ENCODE measurements around the gene ZNF432. TPM values are rescaled to one million over a fixed set of nuclear protein-coding genes. Genes with fewer than 3 reads are reported as not detected.

The ZNF432 gene
- total and polyA plus RNA-seq, 2 of the 13 experiments (the other 11 are each of a cell fraction or from before 2014, with no cell fraction given): 4.1 to 8.7 TPM

DNA sequence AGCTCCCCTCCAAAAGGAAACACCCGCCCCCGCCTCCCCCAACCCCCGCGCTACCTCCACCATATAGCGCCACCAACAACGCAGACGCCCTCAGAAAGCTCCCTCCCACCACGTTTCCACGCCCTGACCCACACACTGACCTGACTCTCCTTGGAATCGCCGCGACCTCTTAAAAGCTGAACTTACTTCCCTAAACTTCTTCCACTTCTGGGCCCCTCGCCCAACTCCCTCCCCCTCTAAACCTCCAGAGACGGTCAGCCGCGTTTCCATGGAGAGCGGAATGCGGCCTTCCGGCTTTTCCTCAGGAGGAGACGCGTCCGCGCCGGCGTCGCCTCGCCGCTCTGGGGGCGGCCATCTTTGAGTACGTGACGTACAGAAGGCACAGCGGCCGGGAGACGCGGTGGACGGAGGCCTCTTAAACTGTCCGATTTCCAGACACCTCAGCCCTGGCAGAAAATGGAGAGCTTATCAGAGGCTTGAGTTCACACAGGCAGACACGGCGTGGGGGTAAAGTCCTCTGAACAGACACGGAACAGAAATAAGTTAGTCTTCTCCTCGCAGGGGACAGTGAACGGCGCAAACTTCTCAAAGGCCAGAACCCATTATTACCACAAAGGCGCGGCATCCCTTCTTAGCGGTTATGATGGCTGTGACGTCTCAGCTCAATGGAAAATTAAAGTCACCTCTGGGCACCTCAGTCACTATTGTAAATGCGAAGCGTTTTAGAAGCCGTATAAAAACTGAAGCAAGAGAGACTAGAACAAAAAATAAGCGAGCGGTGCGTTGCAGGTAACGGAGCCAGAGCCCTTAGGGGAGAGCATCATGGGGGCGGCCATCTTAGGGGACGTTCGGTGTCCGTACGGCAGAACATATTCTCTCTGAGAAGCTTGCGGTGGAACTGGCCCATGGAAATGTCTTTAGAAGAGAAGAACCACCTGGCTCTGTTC lies at the start of gene ZNF432 (continued):
- TF ChIP-seq KLF9 (CRISPR knock-in tag; IDR thresholded peaks at IDR 0.05; ENCODE audit: low read depth) (0 out of 2 replicates have a peak, but pooled peaks have one; percentile 10), RNF2 (conservative IDR thresholded peaks at IDR 0.05; ENCODE audit: low read depth) (no peak), ZNF205 (CRISPR knock-in tag; IDR thresholded peaks at IDR 0.05) (0 out of 2 replicates have a peak, but pooled peaks have one; percentile 50), MED1 (CRISPR knock-in tag; IDR thresholded peaks at IDR 0.05) (peak; percentile 33; the same call in 1 of the 2 replicates), BORCS8-MEF2B (CRISPR knock-in tag; IDR thresholded peaks at IDR 0.05) (peak; percentile 38; the same call in 1 of the 2 replicates), CREM (IDR thresholded peaks at IDR 0.05) (peak; percentile 88), CREM (CRISPR knock-in tag; IDR thresholded peaks at IDR 0.05) (no peak), POLR2G (IDR thresholded peaks at IDR 0.05; ENCODE audit: low read depth, low read length) (peak; percentile 83), ZNF652 (CRISPR knock-in tag; IDR thresholded peaks at IDR 0.05; ENCODE audit: borderline replicate concordance, low read depth) (no peak), POLR2AphosphoS5 (IDR thresholded peaks at IDR 0.05; ENCODE audit: low read depth, low read length) (peak; percentile 56), ZNF792 (CRISPR knock-in tag; IDR thresholded peaks at IDR 0.05) (peak; percentile 71; the same call in 1 of the 2 replicates), BRD4 (CRISPR knock-in tag; IDR thresholded peaks at IDR 0.05) (0 out of 2 replicates have a peak, but pooled peaks have one; percentile 30), CENPT (CRISPR knock-in tag; IDR thresholded peaks at IDR 0.05; ENCODE audit: low read depth) (no peak), IRF2 (CRISPR knock-in tag; IDR thresholded peaks at IDR 0.05) (peak; percentile 60; the same call in 1 of the 2 replicates), SPEN (CRISPR knock-in tag; IDR thresholded peaks at IDR 0.05; ENCODE audit: low read depth) (peak; percentile 76)
- TF ChIP-seq, protein P1, sequence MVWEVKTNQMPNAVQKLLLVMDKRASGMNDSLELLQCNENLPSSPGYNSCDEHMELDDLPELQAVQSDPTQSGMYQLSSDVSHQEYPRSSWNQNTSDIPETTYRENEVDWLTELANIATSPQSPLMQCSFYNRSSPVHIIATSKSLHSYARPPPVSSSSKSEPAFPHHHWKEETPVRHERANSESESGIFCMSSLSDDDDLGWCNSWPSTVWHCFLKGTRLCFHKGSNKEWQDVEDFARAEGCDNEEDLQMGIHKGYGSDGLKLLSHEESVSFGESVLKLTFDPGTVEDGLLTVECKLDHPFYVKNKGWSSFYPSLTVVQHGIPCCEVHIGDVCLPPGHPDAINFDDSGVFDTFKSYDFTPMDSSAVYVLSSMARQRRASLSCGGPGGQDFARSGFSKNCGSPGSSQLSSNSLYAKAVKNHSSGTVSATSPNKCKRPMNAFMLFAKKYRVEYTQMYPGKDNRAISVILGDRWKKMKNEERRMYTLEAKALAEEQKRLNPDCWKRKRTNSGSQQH (CRISPR knock-in tag; IDR thresholded peaks at IDR 0.05; ENCODE audit: low read depth): peak; percentile 71; the same call in 1 of the 2 replicates
- TF ChIP-seq, protein P2, sequence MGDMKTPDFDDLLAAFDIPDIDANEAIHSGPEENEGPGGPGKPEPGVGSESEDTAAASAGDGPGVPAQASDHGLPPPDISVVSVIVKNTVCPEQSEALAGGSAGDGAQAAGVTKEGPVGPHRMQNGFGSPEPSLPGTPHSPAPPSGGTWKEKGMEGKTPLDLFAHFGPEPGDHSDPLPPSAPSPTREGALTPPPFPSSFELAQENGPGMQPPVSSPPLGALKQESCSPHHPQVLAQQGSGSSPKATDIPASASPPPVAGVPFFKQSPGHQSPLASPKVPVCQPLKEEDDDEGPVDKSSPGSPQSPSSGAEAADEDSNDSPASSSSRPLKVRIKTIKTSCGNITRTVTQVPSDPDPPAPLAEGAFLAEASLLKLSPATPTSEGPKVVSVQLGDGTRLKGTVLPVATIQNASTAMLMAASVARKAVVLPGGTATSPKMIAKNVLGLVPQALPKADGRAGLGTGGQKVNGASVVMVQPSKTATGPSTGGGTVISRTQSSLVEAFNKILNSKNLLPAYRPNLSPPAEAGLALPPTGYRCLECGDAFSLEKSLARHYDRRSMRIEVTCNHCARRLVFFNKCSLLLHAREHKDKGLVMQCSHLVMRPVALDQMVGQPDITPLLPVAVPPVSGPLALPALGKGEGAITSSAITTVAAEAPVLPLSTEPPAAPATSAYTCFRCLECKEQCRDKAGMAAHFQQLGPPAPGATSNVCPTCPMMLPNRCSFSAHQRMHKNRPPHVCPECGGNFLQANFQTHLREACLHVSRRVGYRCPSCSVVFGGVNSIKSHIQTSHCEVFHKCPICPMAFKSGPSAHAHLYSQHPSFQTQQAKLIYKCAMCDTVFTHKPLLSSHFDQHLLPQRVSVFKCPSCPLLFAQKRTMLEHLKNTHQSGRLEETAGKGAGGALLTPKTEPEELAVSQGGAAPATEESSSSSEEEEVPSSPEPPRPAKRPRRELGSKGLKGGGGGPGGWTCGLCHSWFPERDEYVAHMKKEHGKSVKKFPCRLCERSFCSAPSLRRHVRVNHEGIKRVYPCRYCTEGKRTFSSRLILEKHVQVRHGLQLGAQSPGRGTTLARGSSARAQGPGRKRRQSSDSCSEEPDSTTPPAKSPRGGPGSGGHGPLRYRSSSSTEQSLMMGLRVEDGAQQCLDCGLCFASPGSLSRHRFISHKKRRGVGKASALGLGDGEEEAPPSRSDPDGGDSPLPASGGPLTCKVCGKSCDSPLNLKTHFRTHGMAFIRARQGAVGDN (CRISPR knock-in tag; IDR thresholded peaks at IDR 0.05): peak; percentile 82
- TF ChIP-seq, protein P3, sequence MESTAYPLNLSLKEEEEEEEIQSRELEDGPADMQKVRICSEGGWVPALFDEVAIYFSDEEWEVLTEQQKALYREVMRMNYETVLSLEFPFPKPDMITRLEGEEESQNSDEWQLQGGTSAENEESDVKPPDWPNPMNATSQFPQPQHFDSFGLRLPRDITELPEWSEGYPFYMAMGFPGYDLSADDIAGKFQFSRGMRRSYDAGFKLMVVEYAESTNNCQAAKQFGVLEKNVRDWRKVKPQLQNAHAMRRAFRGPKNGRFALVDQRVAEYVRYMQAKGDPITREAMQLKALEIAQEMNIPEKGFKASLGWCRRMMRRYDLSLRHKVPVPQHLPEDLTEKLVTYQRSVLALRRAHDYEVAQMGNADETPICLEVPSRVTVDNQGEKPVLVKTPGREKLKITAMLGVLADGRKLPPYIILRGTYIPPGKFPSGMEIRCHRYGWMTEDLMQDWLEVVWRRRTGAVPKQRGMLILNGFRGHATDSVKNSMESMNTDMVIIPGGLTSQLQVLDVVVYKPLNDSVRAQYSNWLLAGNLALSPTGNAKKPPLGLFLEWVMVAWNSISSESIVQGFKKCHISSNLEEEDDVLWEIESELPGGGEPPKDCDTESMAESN (CRISPR knock-in tag; conservative IDR thresholded peaks at IDR 0.05): peak; percentile 63; the same call in 1 of the 2 replicates
- TF ChIP-seq, protein P4, sequence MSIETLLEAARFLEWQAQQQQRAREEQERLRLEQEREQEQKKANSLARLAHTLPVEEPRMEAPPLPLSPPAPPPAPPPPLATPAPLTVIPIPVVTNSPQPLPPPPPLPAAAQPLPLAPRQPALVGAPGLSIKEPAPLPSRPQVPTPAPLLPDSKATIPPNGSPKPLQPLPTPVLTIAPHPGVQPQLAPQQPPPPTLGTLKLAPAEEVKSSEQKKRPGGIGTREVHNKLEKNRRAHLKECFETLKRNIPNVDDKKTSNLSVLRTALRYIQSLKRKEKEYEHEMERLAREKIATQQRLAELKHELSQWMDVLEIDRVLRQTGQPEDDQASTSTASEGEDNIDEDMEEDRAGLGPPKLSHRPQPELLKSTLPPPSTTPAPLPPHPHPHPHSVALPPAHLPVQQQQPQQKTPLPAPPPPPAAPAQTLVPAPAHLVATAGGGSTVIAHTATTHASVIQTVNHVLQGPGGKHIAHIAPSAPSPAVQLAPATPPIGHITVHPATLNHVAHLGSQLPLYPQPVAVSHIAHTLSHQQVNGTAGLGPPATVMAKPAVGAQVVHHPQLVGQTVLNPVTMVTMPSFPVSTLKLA (IDR thresholded peaks at IDR 0.05): peak; percentile 23; the same call in 1 of the 2 replicates
